ENCODE data around the gene MINAR2.

- TF ChIP-seq CTCF (IDR thresholded peaks at IDR 0.05) (no peak), POLR2AphosphoS5 (IDR thresholded peaks at IDR 0.05) (no peak), POLR2A (IDR thresholded peaks at IDR 0.05) (no peak)
Observed at GRCh38 chr5:129746876-129747275, 1.0 kb upstream of the MINAR2 start.
